NCI-H1436 (cell line): Measurements from ENCODE around the gene ABT1.
A peak's percentile ranks its signal among the peaks of the same experiment; 100 is the strongest.

Experiments
- DNase-seq: peaks from one replicate; lab custom pipeline; 2025; lab: John Stamatoyannopoulos, UW

Gene ABT1

DNA sequence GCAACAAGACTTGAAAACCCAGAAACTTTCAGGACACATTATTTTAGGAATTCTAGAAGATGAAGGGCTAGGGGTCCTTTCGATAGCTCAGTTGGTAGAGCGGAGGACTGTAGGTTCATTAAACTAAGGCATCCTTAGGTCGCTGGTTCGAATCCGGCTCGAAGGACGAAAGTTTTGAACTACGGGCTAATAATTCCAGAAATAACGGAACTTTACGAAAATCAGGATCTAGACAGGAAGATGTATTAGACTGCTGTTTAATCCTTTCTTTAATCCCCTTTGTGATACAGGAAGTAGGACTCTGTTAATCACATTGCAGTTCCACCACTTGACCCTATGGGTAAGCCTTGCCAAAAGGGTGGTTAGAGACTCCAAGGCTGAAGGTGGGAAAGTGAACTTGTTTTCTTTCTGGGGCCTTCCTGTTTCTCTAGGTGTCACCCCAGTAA is 21.2 kb upstream of the ABT1 start:
- no peak for DNase-seq

GRCh38 chr6:26576407-26576843 is 20.3 kb upstream of the ABT1 start:
- no peak for DNase-seq

DNA sequence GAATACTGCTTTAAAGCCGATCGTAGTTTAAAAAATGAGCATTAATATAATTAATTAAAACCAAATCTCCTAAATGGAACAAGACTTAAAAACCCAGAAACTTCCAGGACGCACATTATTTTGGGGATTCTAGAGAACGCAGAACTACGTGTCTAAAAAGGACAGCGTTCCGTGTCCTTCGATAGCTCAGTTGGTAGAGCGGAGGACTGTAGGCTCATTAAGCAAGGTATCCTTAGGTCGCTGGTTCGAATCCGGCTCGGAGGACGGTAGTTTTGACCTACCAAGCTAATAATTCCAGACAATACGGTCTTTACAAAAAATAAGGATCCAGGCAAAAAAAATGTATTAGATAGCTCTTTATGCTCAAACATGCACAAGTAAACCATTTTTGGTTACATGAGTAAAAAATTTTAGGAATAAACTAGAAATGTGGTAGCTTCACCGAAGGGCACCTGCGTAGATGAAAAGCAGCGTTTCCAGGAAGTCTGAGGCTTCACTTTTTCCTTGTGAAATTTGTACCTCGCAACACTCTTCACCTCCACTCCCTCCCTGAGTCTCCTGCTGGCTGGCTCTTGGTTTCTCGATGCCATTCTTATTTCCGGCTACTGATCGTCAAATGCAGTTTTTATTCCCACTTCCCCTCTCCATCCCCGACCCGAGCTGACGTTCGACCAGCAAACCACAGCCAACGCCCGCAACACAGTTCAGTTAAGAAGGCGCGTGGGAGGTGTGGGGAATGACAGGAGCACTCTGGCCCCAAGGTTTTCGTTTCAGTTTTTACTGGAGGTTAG is 19.6 kb upstream of the ABT1 start:
- no peak for DNase-seq

DNA sequence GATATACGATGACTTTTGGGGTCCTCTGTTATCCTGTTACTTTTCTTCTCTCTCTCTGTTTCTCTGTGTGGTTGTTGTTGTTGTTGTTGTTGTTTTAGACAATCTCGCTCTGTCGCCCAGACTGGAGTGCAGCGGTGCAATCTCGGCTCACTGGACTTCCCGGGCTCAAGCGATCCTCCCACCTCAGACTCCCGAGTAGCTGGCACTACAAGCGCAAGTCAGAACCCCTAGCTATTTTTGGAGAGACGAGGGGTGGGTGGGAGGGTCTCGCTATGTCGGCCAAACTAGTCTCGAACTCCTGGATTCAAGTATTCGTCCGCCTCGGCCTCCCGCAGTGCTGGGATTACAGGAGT is 19.1 kb upstream of the ABT1 start:
- DNase-seq: no peak

- no peak for DNase-seq
Observed at GRCh38 chr6:26578279-26578678, 18.5 kb upstream of the ABT1 start.

DNA sequence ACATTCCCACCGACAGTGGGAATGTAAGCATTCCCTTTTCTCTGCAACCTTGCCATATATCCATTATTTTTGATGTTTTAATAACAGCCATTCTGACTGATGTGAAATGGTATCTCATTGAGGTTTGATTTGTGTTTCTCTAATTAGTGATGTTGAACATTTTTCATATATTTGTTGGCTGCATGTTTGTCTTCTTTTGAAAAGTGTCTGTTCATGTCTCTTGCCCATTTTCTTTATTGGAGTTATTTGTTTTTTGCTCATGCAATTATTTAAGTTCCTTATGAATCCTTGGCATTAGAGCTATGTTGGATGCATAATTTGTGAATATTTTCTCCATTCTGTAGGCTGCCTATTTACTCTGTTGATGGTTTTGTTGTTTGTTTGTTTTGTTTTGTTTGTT is 18.0 kb upstream of the ABT1 start:
- DNase-seq: no peak

- no peak for DNase-seq
Observed at GRCh38 chr6:26581164-26581915, 15.4 kb upstream of the ABT1 start.

GRCh38 chr6:26588965-26589364 is 7.8 kb upstream of the ABT1 start:
- no peak for DNase-seq

DNA sequence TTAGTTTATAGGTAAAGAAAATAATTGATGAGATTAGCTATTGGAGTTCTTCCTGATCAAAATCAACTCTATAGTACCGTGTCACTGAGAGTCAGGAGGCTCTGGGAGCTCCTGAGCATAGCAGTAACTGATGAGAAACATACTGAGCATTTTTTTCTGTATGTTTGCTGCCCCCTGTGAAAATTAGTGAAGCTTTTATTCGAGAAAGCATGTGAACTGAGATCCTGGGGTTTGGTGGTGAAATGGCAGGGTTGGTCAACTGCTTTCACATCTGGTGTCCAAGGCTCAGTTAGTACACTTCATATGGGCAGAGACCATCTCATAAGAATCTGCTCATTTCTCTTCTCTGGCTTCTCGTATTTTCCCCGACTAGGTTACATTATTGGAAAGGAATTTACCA is 4.1 kb upstream of the ABT1 start:
- no peak for DNase-seq

- no peak for DNase-seq
Observed at GRCh38 chr6:26593278-26594130, 3.2 kb upstream of the ABT1 start.

GRCh38 chr6:26594131-26594498 is 2.6 kb upstream of the ABT1 start:
- DNase-seq: no peak

- DNase-seq: peak; percentile 23
Observed at GRCh38 chr6:26594730-26595632, 1.8 kb upstream of the ABT1 start.

- peak; percentile 87 for DNase-seq
Observed at GRCh38 chr6:26595669-26596269, 984 bp upstream of the ABT1 start.

DNA sequence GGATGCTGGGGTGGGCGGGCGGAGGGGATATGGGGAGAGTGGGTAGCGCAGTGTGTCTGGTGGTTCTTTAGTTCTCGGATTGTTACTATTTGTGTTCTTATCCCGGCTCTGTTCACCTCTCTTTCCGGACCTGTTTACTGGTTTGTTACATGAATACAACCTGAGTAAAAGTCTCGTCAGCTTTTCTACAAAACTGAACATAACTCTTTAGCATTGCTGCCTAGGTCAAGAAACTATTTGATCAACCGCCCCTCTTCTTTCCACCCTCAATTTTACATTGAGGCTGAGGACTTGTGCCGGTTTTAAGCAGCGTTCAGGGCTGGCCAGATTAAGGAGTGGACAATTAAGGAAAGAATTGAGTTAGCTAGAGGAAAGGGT is 625 bp downstream of the ABT1 start:
- DNase-seq: no peak

DNA sequence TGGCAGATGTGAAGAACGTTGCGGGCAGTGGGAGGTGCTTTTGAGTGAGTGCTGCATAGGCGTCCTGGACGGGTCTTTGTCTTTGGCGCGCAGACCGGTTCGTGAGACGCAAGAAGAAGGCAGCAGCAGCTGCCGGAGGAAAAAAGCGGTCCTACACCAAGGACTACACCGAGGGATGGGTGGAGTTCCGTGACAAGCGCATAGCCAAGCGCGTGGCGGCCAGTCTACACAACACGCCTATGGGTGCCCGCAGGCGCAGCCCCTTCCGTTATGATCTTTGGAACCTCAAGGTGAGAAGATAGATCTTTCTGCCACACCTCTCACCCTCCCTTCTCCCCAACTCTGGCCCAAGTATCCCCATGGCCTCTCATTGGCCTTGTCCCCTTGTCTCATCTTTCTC is 1.1 kb downstream of the ABT1 start:
- no peak for DNase-seq

GRCh38 chr6:26598267-26598666 is 1.5 kb downstream of the ABT1 start:
- no peak for DNase-seq

- DNase-seq: no peak
Observed at GRCh38 chr6:26599134-26599533, 2.4 kb downstream of the ABT1 start.

DNA sequence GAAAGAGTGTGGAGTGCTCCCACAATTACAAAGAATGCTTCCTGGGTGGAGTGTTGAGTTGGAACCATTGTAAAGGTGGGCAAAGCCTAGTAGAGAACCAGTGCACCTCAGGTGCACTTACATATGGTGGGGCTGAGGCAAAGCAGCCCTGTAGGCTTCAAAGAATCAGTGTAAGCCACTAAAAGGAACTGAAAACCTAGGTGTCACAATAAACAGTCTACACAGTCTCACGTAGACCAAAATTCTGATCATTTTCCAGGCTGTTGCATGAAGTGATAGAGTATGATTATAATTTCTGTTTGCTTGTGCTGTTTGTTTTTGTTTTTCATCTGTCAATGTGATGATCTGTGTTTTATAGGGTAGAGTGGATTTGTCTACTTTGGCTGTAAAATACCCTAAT is 2.8 kb downstream of the ABT1 start:
- DNase-seq: no peak

GRCh38 chr6:26600759-26601158 is 4.0 kb downstream of the ABT1 start:
- no peak for DNase-seq

GRCh38 chr6:26602262-26602661 is 5.5 kb downstream of the ABT1 start:
- DNase-seq: no peak

- DNase-seq: no peak
Observed at GRCh38 chr6:26604026-26604425, 7.3 kb downstream of the ABT1 start.
